Tibial artery (tissue), 4 donors: Measurements from ENCODE around the gene SNX4.
A peak's percentile ranks its signal among the peaks of the same experiment; 100 is the strongest.
"Not testable (repeated sequence)": the region's sequence is repeated elsewhere in the genome, so short reads cannot be mapped to it uniquely, and the experiment has no call there.

ENCODE experiments used
- DNase-seq, 2 donors: peaks; one replicate each; pipeline ENCODE4 v3.0.0-alpha.2; 2019
- H3K27ac ChIP-seq, 2 donors: fragments of 200-600 bp; sonication (generic) in 1 of 2; 1 replicate in 1 of 2; 2 replicates in 1 of 2; pipeline ENCODE4 v1.5.1; 2018 to 2019; ENCODE audit warnings: mild to moderate bottlenecking in 1 of 2
- H3K27me3 ChIP-seq, 2 donors: fragments of 200-600 bp; sonication (generic) in 1 of 2; one replicate each; pipeline versions ENCODE4 v1.5.1 to v1.6.0; 2016 to 2019
- H3K36me3 ChIP-seq, 3 donors: fragments of 200-600 bp; sonication (generic) in 2 of 3; one replicate each; pipeline ENCODE4 v1.5.1; 2016 to 2019; ENCODE audit warnings: mild to moderate bottlenecking in 2 of 3
- H3K4me1 ChIP-seq, 4 donors: fragments of 200-600 bp; sonication (generic) in 2 of 4; 1 replicate in 3 of 4; 2 replicates in 1 of 4; pipeline ENCODE4 v1.5.1; 2016 to 2019
- H3K4me3 ChIP-seq, 2 donors: fragments of 200-600 bp; sonication (generic) in 1 of 2; 1 replicate in 1 of 2; 2 replicates in 1 of 2; pipeline ENCODE4 v1.5.1; 2018 to 2019; ENCODE audit warnings: mild to moderate bottlenecking in 2 of 2
- H3K9me3 ChIP-seq, 3 donors: fragments of 200-600 bp; sonication (generic) in 1 of 3; one replicate each; pipeline ENCODE4 v1.5.1; 2016 to 2019
- intact Hi-C: fragments of 100-400 bp; cut with DNase I; formaldehyde crosslinking; loops from one replicate; pipeline ENCODE4 v1.15.0; 2023; ENCODE audit warnings: low total_unique reads
- TF ChIP-seq, protein P1 (sequence below), 2 experiments: fragments of 200-600 bp in 1 of 2; fragments of 450-650 bp in 1 of 2; IDR thresholded peaks; one replicate each; pipeline ENCODE4 v1.5.1; 2017 to 2019; ENCODE audit warnings: antibody characterized with exemption in 2 of 2, mild to moderate bottlenecking in 1 of 2, moderate library complexity in 1 of 2

The SNX4 gene

GRCh38 chr3:125519678-125520562 lies at the start of gene SNX4:
Gene SNX4 (minus strand): TSS chr3:125520202. CDS start chr3:125520172, 30 bp downstream.
- H3K27me3 ChIP-seq, result no peaks in the 10 kb centered on the region
- H3K36me3 ChIP-seq, result peaks cover 0 to 9% (median 7%) of the 10 kb centered on the region in 3 donors
- intact Hi-C loops, result no loop called here
- peak within 1 kb of the TSS; percentile 91 to 94 for H3K27ac ChIP-seq
- TF ChIP-seq, protein P1, sequence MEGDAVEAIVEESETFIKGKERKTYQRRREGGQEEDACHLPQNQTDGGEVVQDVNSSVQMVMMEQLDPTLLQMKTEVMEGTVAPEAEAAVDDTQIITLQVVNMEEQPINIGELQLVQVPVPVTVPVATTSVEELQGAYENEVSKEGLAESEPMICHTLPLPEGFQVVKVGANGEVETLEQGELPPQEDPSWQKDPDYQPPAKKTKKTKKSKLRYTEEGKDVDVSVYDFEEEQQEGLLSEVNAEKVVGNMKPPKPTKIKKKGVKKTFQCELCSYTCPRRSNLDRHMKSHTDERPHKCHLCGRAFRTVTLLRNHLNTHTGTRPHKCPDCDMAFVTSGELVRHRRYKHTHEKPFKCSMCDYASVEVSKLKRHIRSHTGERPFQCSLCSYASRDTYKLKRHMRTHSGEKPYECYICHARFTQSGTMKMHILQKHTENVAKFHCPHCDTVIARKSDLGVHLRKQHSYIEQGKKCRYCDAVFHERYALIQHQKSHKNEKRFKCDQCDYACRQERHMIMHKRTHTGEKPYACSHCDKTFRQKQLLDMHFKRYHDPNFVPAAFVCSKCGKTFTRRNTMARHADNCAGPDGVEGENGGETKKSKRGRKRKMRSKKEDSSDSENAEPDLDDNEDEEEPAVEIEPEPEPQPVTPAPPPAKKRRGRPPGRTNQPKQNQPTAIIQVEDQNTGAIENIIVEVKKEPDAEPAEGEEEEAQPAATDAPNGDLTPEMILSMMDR (IDR thresholded peaks at IDR 0.05), result no peak
- no peaks in the 10 kb centered on the region for H3K9me3 ChIP-seq
- peaks cover 0 to 30% (median 14%) of the 10 kb centered on the region in 4 donors for H3K4me1 ChIP-seq
- peak; percentile 95 to 98 for DNase-seq
- H3K4me3 ChIP-seq, result peak within 1 kb of the TSS; percentile 82 to 100

DNA sequence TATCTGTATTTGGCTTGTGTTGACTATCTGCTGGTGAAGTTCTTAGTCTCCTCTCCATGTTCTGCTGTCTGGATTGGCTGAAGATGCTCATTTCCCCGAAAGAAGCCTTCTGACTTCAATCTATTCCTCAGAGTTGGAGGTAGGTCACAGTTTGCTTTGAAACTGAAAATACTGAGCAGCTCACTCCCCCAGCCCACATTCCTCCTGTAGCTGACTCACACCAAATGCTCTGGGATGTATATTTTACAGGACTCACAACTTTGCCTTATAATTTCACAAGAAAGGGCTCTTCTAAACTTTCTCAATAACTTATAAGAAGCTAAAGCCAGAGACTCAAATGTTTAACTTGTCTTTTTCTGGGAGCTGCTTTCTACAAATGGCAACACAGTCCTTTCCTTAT lies 36.3 kb upstream of the SNX4 start:
- H3K27me3 ChIP-seq, result no peaks in the 10 kb centered on the region
- peaks cover 51 to 67% (median 60%) of the 10 kb centered on the region in 3 donors for H3K36me3 ChIP-seq
- TF ChIP-seq, protein P1 (IDR thresholded peaks at IDR 0.05), result no peak
- H3K4me1 ChIP-seq, result no peaks in the 10 kb centered on the region
- intact Hi-C loops, result no loop called here
- DNase-seq, result no peak
- H3K9me3 ChIP-seq, result no peaks in the 10 kb centered on the region
- H3K4me3 ChIP-seq, result no peak overlapping the region
- H3K27ac ChIP-seq, result no peak overlapping the region

DNA sequence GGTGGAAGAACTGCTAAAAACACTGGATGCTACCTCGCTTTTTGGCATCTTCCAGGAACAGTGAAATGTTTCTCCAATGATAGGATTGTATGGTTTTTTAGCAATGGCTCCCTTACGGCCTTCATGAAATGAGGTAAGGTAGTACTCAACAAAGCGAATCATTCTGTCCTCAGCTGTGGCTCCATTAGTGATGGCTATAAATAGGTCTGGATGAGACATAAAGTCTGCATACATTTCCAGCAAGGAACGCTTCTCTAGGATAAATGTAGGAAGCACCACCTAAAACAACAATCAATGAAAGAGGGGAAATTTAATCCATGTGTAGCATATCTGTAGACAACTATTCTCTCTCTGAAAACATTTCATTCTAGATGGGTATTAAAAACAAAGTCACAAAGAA lies 32.4 kb upstream of the SNX4 start:
- TF ChIP-seq, protein P1 (IDR thresholded peaks at IDR 0.05), result no peak
- intact Hi-C loops, result no loop called here
- Histone ChIP-seq H3K36me3 (peaks cover 39 to 51% (median 51%) of the 10 kb centered on the region in 3 donors), H3K4me3 (no peak overlapping the region), H3K9me3 (no peaks in the 10 kb centered on the region), H3K27ac (no peak overlapping the region), H3K4me1 (no peaks in the 10 kb centered on the region), H3K27me3 (no peaks in the 10 kb centered on the region)
- DNase-seq, result no peak

DNA sequence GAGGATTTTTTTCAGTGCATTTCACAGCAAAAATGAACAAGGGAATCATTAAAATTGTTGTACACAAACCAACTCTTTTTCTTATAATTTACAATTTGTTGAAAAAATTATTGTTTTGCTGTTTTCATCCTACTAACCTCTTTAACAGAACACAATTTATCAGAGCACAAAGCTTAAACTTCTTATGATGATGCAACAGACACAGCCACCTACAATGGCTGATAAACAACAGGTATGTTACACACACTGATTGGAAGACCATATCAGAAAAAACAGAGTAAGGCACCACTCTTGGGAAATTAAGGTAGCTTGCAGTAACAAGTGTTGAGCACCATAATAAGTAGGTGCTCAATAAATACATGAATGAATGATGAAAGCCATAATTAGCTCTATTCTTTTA lies 8.9 kb upstream of the SNX4 start:
- no peak overlapping the region for H3K4me3 ChIP-seq
- TF ChIP-seq, protein P1 (IDR thresholded peaks at IDR 0.05), result no peak
- H3K27me3 ChIP-seq, result no peaks in the 10 kb centered on the region
- H3K27ac ChIP-seq, result no peak overlapping the region
- H3K9me3 ChIP-seq, result no peaks in the 10 kb centered on the region
- DNase-seq, result no peak
- H3K36me3 ChIP-seq, result peaks cover 21 to 35% (median 23%) of the 10 kb centered on the region in 3 donors
- H3K4me1 ChIP-seq, result no peaks in the 10 kb centered on the region
- intact Hi-C loops, result no loop called here

GRCh38 chr3:125525153-125525552 lies 5.2 kb upstream of the SNX4 start:
- Histone ChIP-seq H3K27me3 (no peaks in the 10 kb centered on the region), H3K36me3 (peaks cover 5 to 18% (median 7%) of the 10 kb centered on the region in 3 donors), H3K4me3 (no peak overlapping the region), H3K27ac (no peak overlapping the region), H3K9me3 (no peaks in the 10 kb centered on the region), H3K4me1 (peaks cover 0 to 8% (median 2%) of the 10 kb centered on the region in 4 donors)
- TF ChIP-seq, protein P1 (IDR thresholded peaks at IDR 0.05), result no peak
- intact Hi-C loops, result no loop called here
- no peak for DNase-seq

- peak overlapping the region; percentile 82 to 100 for H3K4me3 ChIP-seq
- intact Hi-C loops, H3K36me3 ChIP-seq, H3K27me3 ChIP-seq, H3K9me3 ChIP-seq, DNase-seq: not testable (repeated sequence)
- peak overlapping the region; percentile 91 to 94 for H3K27ac ChIP-seq
- H3K4me1 ChIP-seq, result peaks cover 0 to 30% (median 14%) of the 10 kb centered on the region in 4 donors
Measured at GRCh38 chr3:125520563-125520919, 539 bp upstream of the SNX4 start.
